Stimulated activated memory B cell treated with anti-CD40 and anti-IgM and Interleukin-4, amounts not matched to agents 10 μg/mL and 1 μg/mL and 100 μg/mL, for 72 hours (primary cell): Measurements from ENCODE around the gene NCOR1.
A peak's percentile ranks its signal among the peaks of the same experiment; 100 is the strongest.
"Not testable (repeated sequence)": the region's sequence is repeated elsewhere in the genome, so short reads cannot be mapped to it uniquely, and the experiment has no call there.

Experiments used
- ATAC-seq: fragments of 150-1000 bp; cut with Tn5 transposase; 2 replicates; pipeline ENCODE4 v1.10.0; 2021
- H3K27ac Mint-ChIP-seq: one replicate; pipeline ENCODE4 v1.8.0; 2022; ENCODE audit warnings: mild to moderate bottlenecking, mixed read lengths
- H3K27me3 Mint-ChIP-seq: one replicate; pipeline ENCODE4 v1.8.0; 2022; ENCODE audit warnings: mixed read lengths
- H3K36me3 Mint-ChIP-seq: one replicate; pipeline ENCODE4 v1.8.0; 2022; ENCODE audit warnings: mixed read lengths
- H3K4me1 Mint-ChIP-seq: one replicate; pipeline ENCODE4 v1.8.0; 2022; ENCODE audit warnings: mixed read lengths
- H3K4me3 Mint-ChIP-seq: one replicate; pipeline ENCODE4 v1.8.0; 2022; ENCODE audit warnings: mild to moderate bottlenecking, moderate library complexity, mixed read lengths
- H3K9me3 Mint-ChIP-seq: one replicate; pipeline ENCODE4 v1.8.0; 2022; ENCODE audit warnings: mixed read lengths

The NCOR1 gene

GRCh38 chr17:16197276-16197675, 18.1 kb downstream of the NCOR1 start:
- Mint-ChIP-seq H3K9me3 (no peaks in the 10 kb centered on the region), H3K27me3 (no peaks in the 10 kb centered on the region), H3K36me3 (peaks cover 37% of the 10 kb centered on the region), H3K4me1 (peaks cover 42% of the 10 kb centered on the region), H3K4me3 (no peak overlapping the region), H3K27ac (no peak overlapping the region)
- no peak for ATAC-seq

DNA sequence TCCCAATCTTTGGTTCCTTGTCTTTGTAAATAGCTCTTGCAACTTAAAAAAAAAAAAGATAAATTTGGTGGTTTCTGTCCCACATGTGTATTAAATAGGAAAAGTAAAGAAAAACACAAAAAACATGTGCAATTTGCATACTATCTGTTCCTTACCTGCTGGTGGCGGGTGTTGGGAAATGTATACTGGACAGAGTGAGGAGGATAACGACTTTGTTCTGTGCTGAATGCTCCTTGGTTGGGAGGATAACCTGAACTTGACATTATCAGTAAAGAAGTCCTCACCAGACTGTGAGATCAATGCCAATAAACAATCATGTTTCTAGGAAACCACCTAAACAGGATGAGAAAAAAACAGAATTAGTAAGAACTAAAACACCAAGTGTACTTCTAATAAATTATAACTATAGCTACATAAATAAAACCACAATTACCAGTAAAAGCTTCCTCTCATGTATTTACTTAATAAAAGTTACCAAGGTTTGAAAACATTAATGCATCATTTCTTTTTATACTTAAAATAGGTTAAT, 21.0 kb downstream of the NCOR1 start:
- Mint-ChIP-seq H3K36me3 (peaks cover 51% of the 10 kb centered on the region), H3K4me1 (peaks cover 32% of the 10 kb centered on the region), H3K27ac (peak overlapping the region; percentile 1)
- H3K27me3 Mint-ChIP-seq, H3K9me3 Mint-ChIP-seq, ATAC-seq, H3K4me3 Mint-ChIP-seq: not testable (repeated sequence)

- H3K4me3 Mint-ChIP-seq = no peak overlapping the region
- no peak for ATAC-seq
- peaks cover 53% of the 10 kb centered on the region for H3K36me3 Mint-ChIP-seq
- H3K27ac Mint-ChIP-seq = no peak overlapping the region
- H3K27me3 Mint-ChIP-seq = no peaks in the 10 kb centered on the region
- peaks cover 33% of the 10 kb centered on the region for H3K4me1 Mint-ChIP-seq
- H3K9me3 Mint-ChIP-seq = no peaks in the 10 kb centered on the region
Measured at GRCh38 chr17:16191604-16192003, 23.7 kb downstream of the NCOR1 start.

GRCh38 chr17:16190703-16191360, 24.5 kb downstream of the NCOR1 start:
- Mint-ChIP-seq H3K9me3 (no peaks in the 10 kb centered on the region), H3K36me3 (peaks cover 59% of the 10 kb centered on the region), H3K27me3 (no peaks in the 10 kb centered on the region), H3K27ac (no peak overlapping the region), H3K4me1 (peaks cover 33% of the 10 kb centered on the region), H3K4me3 (no peak overlapping the region)
- ATAC-seq = no peak

DNA sequence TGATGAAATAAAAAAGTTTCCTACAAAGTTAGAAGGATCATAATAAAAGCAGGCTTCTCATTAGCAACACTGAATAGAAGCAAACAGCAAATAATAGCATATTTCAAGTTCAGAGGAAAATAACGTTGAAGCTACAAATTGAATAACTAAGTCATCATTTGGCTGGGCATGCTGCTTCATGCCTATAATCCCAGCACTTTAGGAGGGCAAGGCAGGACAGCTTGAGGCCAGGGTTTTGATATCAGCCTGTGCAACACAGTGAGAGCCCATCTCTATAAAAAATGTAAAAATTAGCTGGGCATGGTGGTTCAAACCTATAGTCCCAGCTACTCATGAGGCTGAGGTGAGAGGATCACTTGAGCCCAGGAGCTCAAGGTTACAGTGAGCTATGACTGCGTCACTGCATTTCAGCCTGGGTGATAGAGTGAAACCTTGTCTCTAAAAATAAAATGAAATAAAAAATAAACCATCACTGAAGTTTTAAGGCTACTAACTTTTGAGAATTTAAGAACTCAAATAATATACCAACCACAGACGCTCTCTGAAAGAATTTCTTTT, 25.5 kb downstream of the NCOR1 start:
- Mint-ChIP-seq H3K4me3 (no peak overlapping the region), H3K9me3 (no peaks in the 10 kb centered on the region), H3K27me3 (no peaks in the 10 kb centered on the region), H3K27ac (no peak overlapping the region), H3K36me3 (peaks cover 64% of the 10 kb centered on the region), H3K4me1 (peaks cover 36% of the 10 kb centered on the region)
- no peak for ATAC-seq

- H3K4me3 Mint-ChIP-seq = no peak overlapping the region
- H3K9me3 Mint-ChIP-seq = no peaks in the 10 kb centered on the region
- peaks cover 63% of the 10 kb centered on the region for H3K36me3 Mint-ChIP-seq
- no peaks in the 10 kb centered on the region for H3K27me3 Mint-ChIP-seq
- ATAC-seq = no peak
- no peak overlapping the region for H3K27ac Mint-ChIP-seq
- peaks cover 43% of the 10 kb centered on the region for H3K4me1 Mint-ChIP-seq
Measured at GRCh38 chr17:16187642-16188041, 27.7 kb downstream of the NCOR1 start.

GRCh38 chr17:16181581-16181980, 33.8 kb downstream of the NCOR1 start:
- Mint-ChIP-seq H3K27me3 (no peaks in the 10 kb centered on the region), H3K36me3 (peaks cover 61% of the 10 kb centered on the region), H3K9me3 (no peaks in the 10 kb centered on the region), H3K4me1 (peaks cover 47% of the 10 kb centered on the region), H3K27ac (no peak overlapping the region), H3K4me3 (no peak overlapping the region)
- ATAC-seq = no peak

GRCh38 chr17:16178836-16179235, 36.5 kb downstream of the NCOR1 start:
- H3K9me3 Mint-ChIP-seq = no peaks in the 10 kb centered on the region

GRCh38 chr17:16171613-16172012, 43.7 kb downstream of the NCOR1 start:
- no peak for ATAC-seq
- Mint-ChIP-seq H3K4me1 (peaks cover 2% of the 10 kb centered on the region), H3K4me3 (no peak overlapping the region), H3K9me3 (no peaks in the 10 kb centered on the region), H3K27me3 (no peaks in the 10 kb centered on the region), H3K27ac (no peak overlapping the region), H3K36me3 (peaks cover 16% of the 10 kb centered on the region)

More at GRCh38 chr17:16178836-16179235, 36.5 kb downstream of the NCOR1 start:
- peaks cover 38% of the 10 kb centered on the region for H3K36me3 Mint-ChIP-seq
- H3K4me3 Mint-ChIP-seq = no peak overlapping the region
- H3K4me1 Mint-ChIP-seq = peaks cover 35% of the 10 kb centered on the region
- no peaks in the 10 kb centered on the region for H3K27me3 Mint-ChIP-seq
- no peak for ATAC-seq
- H3K27ac Mint-ChIP-seq = no peak overlapping the region

GRCh38 chr17:16166766-16167165, 48.6 kb downstream of the NCOR1 start:
- not testable (repeated sequence) for H3K9me3 Mint-ChIP-seq, ATAC-seq, H3K27ac Mint-ChIP-seq, H3K4me3 Mint-ChIP-seq, H3K27me3 Mint-ChIP-seq
- Mint-ChIP-seq H3K4me1 (peaks cover 18% of the 10 kb centered on the region), H3K36me3 (peaks cover 44% of the 10 kb centered on the region)

- H3K9me3 Mint-ChIP-seq = no peaks in the 10 kb centered on the region
- H3K27me3 Mint-ChIP-seq = no peaks in the 10 kb centered on the region
- no peak overlapping the region for H3K4me3 Mint-ChIP-seq
- peaks cover 19% of the 10 kb centered on the region for H3K4me1 Mint-ChIP-seq
- H3K27ac Mint-ChIP-seq = no peak overlapping the region
- peaks cover 51% of the 10 kb centered on the region for H3K36me3 Mint-ChIP-seq
- no peak for ATAC-seq
Measured at GRCh38 chr17:16158714-16159113, 56.6 kb downstream of the NCOR1 start.

- H3K27me3 Mint-ChIP-seq = no peaks in the 10 kb centered on the region
- peak overlapping the region; percentile 30 for H3K27ac Mint-ChIP-seq
- peaks cover 9% of the 10 kb centered on the region for H3K4me1 Mint-ChIP-seq
- no peak overlapping the region for H3K4me3 Mint-ChIP-seq
- no peak for ATAC-seq
- peaks cover 42% of the 10 kb centered on the region for H3K36me3 Mint-ChIP-seq
- no peaks in the 10 kb centered on the region for H3K9me3 Mint-ChIP-seq
Measured at GRCh38 chr17:16155536-16155935, 59.8 kb downstream of the NCOR1 start.

- H3K9me3 Mint-ChIP-seq, H3K4me3 Mint-ChIP-seq, H3K27me3 Mint-ChIP-seq: not testable (repeated sequence)
Measured at GRCh38 chr17:16152326-16152725, 63.0 kb downstream of the NCOR1 start.

DNA sequence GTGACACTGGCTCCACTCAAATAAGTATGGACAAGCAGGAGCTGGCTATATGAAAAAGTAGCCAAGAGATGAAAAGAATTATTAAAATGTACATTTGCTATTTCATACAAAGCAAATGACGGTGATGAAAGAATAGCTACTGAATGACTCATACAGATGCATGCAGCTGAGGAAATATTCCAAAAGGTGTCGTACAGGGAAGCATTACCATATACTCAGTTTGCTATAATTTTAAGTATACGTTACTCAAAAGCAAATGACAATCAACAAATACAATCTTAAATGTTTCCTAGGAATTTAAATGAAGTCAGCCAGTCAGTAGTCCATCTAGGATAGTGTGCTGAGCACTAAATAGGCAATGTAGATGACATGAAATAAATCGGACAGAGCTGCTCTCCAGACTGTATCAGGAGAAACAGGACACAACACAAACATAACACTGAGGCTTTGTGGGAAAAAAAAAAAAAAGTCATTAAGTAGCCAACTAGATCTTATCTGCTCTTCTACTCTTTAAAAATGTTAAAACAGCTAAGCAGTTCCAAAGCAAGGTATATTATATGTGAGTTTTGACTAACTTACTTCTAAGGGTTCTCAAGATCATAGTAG, 65.0 kb downstream of the NCOR1 start:
- H3K9me3 Mint-ChIP-seq = no peaks in the 10 kb centered on the region
- H3K27ac Mint-ChIP-seq = no peak overlapping the region
- no peak for ATAC-seq
- H3K36me3 Mint-ChIP-seq = peaks cover 55% of the 10 kb centered on the region
- no peaks in the 10 kb centered on the region for H3K27me3 Mint-ChIP-seq
- H3K4me1 Mint-ChIP-seq = no peaks in the 10 kb centered on the region
- no peak overlapping the region for H3K4me3 Mint-ChIP-seq

More at GRCh38 chr17:16152326-16152725, 63.0 kb downstream of the NCOR1 start:
- peaks cover 57% of the 10 kb centered on the region for H3K36me3 Mint-ChIP-seq
- H3K4me1 Mint-ChIP-seq, ATAC-seq, H3K27ac Mint-ChIP-seq: not testable (repeated sequence)

DNA sequence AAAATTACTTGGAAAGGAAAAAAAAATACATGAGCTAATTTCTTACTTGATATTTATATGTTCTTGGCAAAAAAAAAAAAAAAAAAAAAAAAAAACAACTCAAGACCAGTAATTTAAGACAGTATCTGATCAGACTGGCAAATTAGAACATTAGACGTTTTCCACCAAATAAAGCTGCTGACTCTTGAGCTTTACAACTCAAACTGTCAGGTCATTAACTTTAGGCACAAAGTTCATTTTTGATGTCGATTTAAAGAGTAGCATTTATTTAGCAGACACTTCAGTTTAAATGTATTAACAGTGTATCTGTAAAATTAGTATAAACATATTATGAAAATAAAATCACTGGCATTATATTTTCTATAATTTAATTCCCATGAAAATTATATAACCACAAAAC, 66.7 kb downstream of the NCOR1 start:
- H3K36me3 Mint-ChIP-seq = peaks cover 54% of the 10 kb centered on the region
- H3K4me3 Mint-ChIP-seq = no peak overlapping the region
- no peaks in the 10 kb centered on the region for H3K27me3 Mint-ChIP-seq
- H3K4me1 Mint-ChIP-seq = no peaks in the 10 kb centered on the region
- H3K27ac Mint-ChIP-seq = no peak overlapping the region
- no peak for ATAC-seq
- H3K9me3 Mint-ChIP-seq = no peaks in the 10 kb centered on the region
